Activated CD8-positive, alpha-beta memory T cell treated with anti-CD3 and anti-CD28 coated beads, Interleukin-2, amount 50 U/mL, for 48 hours (primary cell): ENCODE data around the gene ESRRB.
A peak's percentile ranks its signal among the peaks of the same experiment; 100 is the strongest.

Source experiments
- DNase-seq: peaks from one replicate; pipeline ENCODE4 v3.0.0-alpha.2; 2020

Gene ESRRB

DNA sequence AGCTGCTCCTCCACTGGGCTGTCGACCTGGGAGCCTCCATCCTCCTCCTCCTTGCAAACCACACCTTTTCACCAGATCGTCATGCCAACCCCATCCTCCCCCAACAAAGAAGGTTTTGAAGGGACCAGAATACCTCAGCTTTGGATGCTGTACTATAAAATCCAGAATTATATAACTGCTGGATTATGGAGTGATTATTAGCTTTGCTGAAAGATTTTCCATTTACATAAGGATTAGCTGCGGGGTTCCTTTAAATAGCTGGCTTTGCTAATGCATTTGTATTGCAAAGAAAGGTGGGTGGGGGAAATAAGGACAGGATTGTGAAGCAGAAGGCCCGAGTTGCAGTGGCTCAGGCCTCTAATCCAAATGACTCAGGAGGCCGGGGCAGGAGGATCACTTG, 36.6 kb downstream of the ESRRB start:
- no peak for DNase-seq

DNA sequence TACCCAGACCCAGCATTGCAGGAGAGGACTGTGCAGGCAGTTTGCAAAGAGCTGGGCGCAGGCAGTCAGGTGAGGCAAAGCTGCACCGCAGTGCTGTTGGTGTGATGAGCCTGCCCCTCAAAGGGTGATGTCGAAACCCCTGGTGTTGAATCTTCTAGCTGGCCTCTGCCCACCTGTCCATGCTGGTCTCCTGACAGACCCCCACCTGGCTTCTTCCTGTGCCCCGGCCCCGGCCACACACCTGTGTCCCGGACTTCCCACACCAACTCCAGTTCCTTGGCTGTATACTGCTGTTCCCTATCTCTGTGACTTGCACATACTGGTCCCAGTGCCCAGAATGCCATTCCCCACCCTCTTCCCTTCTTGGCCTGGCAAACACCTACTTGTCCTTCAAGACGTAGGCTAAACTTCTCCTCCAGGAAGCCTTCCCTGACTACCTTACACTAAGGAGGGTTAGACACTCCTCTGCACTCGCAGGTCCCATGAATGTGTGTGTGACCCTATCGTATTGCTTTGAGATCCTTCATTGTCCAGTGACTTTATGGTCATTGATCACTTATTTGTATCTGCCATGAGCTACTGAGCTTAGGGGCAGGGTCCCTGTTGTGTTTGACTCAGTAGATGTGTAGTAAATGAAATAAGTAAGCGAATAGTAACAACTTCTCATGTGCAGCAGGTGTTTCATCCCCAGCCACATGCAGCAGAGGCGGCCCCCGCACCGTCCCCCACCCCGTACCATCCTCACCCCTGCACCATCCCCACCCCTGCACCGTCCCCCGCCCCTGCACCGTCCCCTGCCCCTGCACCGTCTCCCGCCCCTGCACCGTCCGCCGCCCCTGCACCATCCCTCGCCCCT, 37.4 kb downstream of the ESRRB start:
- DNase-seq = no peak

DNA sequence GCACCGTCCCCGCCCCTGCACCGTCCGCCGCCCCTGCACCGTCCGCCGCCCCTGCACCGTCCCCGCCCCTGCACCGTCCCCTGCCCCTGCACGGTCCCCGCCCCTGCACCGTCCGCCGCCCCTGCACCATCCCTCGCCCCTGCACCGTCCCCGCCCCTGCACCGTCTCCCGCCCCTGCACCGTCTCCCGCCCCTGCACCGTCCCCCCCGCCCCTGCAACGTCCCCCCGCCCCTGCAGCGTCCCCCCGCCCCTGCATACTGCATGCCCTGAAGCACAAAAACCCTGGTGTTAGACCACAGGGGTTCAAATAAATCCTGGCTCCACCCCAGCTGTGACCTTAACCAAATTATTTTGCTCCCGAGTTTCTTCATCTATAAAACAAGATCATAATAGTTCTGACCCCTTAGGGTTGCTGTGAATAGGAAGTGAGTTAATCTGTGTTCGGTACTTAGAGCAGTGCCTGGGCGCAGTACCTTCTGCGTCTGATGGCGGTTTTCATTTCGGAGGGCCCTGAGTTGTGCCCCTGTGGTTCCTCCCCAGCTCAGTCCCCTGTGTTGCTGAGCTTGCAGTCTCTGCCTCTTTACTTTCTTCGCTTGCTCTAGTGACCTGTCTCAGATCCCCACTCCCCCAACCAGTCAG, 38.1 kb downstream of the ESRRB start:
- no peak for DNase-seq

DNA sequence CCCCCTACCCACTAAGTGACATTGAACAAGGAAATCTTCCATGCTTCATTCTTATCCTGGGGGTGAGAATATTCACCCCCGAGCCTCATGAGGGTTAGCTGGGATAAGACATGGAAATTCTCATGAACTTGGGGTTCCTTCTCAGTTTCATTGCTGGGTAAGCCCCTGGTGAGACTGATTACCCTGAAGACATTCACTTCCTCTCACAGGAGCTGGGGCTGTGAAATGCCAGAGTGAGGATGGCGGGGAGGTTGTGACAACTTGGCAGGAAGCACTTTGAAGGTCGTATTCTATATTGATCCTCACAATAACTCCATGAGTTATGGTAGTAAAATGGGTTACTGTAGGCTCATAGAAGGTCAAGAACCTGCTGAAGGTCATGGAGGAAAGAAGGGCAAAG, 43.5 kb downstream of the ESRRB start:
- DNase-seq = no peak

DNA sequence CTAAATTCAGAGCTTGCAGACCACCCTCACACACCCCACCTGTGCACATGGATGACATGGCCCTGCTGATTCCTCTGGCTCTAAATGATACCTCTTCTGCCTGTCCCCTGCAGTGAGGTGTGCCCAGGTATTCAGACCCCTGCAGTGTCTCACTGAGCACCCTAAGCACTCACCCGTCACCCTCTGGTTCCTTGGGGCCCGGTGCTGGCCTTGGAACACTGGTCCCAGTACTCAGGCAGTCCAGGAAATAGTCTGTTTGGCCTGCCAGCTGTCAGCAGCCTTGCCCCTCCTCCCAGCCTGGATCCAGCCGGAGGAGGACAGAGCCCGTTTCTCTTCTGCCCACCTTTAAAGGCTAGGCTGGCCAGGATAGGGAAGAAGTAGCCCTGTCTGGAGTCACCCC, 44.9 kb downstream of the ESRRB start:
- DNase-seq = no peak

DNA sequence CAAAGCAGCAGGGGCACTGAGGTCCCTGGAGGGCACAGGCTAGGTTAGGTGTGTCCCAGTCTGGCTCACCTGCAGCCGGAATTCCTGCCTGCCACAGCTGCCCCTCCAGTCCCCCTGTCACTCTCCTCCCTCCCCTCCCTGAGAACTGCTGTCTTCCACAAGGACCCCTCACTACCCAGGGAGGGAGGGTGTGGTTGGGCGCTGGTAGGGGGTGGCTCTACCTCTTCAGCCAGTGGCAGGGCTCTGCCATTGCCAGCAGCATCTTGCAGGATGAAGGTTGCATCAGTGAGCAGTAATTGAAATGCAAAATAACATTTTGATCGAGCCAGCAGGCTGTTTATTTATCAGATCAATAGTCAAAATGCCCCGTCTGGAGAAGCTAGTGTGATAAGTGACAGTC, 45.7 kb downstream of the ESRRB start:
- no peak for DNase-seq

DNA sequence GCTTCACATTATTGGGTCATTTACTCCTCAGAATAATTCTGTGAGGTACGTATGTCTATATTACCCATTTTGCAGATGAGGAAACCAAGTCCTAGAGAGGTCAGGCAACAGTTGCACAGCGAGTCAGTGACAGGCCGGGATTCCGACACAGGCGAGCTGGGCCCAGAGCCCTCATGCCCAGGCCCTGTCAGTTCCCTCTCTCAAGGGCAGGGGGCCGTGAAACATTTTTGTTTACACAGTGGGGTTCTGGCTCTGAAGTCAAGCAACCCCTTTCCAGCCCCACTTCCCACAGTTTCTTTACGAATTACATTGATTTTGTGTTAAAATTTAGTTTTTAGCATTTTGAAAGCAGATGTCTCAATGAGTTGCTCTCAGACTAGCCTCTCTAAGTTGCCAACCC, 46.7 kb downstream of the ESRRB start:
- DNase-seq = no peak

DNA sequence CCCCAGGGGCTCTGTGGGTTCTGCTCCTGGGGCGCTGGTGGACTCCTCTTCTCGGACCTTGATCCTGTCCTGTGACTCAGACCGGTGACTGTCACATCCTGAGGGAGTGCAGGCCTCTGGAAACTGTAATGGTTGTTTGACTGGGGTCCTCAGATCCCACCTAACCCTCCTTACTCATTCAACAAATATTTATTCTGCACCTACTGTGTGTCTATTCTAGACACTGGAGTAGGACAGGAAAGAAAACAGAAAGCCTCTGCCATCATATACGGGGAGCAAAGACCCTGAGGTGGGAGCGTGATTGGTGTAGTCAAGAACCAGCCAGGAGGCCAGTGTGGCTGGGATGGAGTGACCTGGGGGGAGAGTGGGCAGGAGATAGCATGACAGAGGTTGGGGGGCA, 47.6 kb downstream of the ESRRB start:
- no peak for DNase-seq

DNA sequence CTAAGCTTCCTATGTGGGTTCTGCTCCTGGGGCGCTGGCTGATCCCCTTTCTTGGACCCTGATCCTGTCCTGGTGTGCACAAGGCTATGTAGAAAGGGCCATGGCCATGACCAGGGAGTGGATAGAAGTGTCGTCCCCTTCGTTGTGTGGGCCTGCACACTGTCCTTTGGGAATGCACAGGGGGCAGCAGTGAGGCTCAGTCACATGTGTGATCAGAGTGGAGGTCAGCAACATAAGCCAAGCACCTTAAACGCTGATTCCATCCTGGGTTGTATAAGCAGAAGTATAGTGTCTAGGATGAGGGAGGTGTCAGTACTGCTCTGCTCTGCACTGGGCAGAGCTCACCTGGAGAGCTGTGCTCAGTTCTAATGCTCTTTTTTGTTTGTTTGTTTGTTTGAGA, 48.4 kb downstream of the ESRRB start:
- no peak for DNase-seq

DNA sequence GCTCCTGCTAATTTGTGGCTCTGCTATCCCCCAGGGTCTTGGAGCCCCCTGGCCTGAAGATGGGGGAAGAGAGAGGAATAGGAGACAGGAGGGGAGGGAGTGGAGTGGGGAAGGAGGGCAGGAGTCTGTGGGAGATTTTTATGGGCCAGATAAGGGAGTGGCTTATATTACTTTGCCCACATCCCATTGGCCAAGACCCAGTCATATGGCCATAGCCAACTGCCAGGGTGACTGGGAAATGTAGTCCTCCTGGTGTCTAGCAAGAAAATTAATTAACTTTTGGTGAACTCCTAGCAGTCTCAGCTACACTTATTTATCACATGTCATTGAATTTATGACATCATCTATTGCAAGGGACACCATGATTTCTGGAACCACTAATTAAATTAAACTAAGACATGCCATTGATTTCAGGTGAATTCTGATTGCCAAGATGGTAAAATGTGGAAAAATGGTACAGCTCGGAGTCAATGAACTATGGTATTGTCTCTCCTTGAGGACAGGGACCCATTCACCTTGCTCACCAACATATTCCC, 50.3 kb downstream of the ESRRB start:
- DNase-seq = no peak

DNA sequence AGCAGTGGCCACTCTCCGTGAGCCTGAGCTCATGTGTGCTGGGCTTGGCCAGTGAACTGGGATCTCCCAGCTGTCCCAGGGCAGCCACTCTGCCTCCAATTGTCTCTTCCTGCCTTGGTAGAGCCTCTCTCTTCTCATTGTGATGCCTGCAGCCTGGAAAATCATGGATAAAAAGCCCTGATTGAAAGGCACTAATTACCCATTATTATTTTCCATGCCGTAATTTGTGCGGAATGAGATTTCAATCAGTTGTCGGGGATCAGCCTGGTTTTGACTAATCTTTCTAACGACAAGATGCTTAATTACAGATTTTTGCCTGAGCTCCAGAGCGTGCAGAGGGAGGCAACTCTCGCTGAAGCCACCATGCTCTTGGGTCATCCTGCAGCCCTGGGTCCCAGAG, 52.7 kb downstream of the ESRRB start:
- no peak for DNase-seq

DNA sequence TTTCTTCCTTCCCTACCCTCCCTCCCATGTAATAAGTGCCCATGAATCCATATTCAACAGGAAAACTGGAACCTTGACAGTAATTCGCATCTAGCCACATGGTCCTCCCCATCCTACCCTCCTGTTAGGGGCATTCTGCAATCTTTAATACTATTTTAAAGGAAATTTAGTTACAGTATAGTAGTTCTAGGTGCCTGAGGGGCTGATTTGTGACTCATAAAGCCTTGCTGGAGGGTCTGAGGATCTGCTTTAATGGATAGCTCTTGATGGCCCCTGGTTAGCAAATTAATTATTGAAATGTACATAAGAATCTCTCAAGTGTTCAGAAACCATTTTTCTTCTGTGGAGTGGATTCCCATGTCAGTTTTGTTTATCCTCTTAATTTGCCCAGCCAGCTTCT, 54.1 kb downstream of the ESRRB start:
- DNase-seq = no peak

DNA sequence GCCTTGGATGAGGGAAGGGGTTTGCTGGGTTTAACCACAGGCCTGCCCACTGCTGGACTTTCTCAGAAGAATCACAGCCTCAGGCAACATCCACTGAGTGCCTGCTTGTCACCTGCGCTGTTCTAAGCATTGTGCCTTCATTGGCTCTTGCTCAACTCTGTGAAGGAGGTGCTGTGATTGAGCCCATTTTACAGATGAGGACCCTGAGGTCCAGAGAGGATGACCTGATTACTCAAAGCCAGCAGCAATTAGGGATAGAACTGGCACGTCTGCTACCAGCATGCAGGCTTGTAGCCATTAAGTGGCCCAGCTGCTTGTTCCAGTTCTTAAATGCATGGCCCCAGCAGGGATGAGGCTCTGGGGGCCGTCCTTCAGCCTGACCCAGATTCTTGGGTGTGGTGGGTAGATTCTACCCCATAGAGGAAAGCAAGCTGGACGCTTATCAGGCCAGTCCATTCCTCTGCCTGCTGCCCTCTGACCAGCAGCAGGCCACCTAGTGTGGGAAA, 54.6 kb downstream of the ESRRB start:
- DNase-seq = no peak

DNA sequence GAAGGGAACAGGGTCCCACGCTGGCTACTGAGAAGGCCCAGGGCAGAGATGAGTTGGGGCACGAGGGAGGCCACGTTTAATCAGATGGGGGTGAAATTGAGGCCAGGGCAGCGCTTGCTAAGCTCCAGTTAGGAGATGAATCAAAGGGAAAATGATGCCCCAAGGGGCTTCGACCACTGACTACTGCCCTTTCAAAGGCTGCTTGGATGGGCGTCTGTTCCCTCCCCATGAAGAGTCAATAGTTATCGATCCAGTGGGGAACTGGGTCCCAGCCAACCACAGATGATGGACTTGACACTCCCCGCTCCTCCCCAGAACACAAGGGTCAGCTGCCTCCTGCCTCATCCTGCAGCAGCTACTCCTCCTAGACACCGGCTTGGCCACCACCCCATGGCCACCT, 55.6 kb downstream of the ESRRB start:
- DNase-seq = no peak

DNA sequence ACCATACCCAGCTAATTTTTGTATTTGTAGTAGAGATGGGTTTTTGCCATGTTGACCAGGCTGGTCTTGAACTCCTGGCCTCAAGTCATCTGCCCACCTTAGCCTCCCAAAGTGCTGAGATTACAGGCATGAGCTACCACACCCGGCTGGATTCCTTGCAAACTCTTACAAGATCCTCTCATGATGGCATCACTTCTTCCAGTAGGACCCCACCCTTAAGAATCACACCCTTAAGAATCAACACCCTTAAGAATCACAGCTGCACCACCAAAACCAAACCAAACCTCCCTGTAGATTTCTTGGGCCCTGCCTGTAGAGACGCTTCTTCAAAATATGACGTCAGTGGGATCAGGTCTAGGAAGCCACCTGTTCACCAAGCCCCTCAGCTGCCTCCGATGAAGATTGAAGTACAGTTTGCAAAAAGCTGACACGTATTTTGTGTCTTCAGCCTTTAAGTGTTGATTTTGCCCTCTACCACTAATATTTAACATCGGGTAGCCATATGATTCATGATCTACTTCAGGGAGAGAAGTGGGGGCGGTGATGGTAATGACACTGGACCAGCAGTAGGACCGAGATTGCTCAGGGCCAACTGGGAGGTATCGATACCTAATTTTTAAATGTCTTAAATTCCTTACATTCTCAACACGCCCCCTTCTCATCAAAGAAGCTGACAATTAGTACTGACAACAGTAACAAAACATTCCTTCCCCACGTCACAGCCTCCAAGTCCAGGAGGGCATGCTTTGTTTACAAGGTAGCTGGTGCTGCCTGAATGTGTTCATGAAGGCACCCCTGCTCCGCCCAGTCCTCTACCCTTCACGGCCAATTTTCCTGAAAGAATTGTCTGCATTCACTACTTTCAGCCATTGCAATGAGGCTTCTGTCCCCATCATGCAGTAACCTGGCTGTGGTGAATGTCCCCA, 57.2 kb downstream of the ESRRB start:
- DNase-seq = no peak

DNA sequence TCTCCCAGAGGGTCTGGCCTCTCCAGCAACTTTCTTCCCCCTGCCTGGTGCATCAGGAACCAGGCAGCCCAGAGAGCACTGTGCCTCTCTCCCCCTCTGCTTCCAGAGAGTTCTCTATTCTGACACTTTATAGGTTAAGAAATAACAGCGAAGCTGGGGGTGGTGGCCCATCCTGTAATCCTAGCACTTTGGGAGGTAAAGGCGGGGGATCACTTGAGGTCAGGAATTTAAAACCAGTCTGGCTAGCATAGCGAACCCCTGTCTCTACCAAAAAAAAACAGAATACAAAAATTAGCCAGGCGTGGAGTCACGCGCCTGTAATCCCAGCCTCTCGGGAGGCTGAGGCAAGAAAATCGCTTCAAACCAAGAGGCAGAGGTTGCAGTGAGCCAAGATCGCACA, 58.3 kb downstream of the ESRRB start:
- DNase-seq = no peak

DNA sequence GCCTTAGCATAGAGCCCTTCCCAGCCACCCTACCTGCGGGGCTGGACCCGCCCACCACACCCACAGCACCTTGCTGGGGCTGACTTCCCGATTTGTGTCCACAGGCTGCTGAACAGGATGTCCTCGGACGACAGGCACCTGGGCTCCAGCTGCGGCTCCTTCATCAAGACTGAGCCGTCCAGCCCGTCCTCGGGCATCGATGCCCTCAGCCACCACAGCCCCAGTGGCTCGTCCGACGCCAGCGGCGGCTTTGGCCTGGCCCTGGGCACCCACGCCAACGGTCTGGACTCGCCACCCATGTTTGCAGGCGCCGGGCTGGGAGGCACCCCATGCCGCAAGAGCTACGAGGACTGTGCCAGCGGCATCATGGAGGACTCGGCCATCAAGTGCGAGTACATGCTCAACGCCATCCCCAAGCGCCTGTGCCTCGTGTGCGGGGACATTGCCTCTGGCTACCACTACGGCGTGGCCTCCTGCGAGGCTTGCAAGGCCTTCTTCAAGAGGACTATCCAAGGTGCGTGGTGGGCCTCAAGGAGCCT, 63.4 kb downstream of the ESRRB start:
- no peak for DNase-seq

DNA sequence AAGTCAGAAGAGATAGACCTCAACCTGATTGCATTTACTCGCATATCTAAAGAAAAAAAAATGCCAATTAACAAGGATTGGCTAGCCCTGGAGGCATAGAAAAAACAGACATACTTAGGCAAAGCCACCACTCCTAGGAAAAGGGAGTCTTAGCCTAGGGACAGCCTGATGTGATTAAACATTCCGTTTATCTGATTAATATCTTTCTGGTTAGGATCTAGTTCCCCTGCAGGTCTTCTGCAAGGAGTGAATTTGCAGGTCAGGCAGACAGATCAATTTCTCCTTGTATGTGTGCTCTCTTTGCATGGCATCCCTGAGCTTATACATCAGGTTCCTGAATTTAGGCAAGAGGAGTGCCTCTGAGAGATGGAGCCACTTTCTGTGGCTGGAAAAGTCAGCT, 70.5 kb downstream of the ESRRB start:
- no peak for DNase-seq

DNA sequence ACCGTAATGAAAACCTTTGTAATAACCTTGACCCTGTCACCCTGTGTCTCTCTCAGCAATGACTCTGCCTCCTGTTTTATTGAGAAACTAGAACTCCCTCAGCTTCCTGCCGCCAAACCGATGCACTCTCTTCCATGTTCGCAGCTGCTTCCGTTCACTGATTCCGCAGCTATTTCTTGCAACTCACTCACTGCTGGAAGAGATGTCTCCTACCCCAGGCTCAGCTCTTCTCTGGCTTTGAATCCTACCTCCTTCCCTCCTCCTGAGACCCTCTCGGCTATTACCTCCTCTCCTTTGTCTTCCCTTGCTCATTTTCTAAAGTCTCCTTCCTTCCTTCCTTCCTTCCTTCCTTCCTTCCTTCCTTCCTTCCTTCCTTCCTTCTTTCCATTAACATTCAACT, 71.0 kb downstream of the ESRRB start:
- DNase-seq = no peak

DNA sequence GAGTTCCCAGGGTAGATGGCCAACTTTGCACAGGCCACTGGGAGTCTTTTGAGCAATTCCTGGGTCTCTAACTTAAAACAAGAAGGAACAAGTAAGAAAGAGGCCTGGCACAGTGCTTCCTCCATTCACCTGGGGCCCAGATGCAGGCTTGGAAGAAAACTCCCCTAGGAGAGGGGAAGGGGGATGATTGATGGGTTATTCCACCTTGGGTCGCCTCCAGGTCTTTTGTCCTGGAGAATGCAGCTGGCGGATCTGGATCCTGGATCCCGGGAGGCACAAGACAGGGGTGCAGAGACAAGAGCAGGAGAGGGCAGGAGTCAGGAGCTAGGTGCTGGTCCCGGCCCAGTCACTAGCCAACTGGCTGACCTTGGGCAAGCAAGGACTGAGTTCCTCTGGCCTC, 74.5 kb downstream of the ESRRB start:
- no peak for DNase-seq

DNA sequence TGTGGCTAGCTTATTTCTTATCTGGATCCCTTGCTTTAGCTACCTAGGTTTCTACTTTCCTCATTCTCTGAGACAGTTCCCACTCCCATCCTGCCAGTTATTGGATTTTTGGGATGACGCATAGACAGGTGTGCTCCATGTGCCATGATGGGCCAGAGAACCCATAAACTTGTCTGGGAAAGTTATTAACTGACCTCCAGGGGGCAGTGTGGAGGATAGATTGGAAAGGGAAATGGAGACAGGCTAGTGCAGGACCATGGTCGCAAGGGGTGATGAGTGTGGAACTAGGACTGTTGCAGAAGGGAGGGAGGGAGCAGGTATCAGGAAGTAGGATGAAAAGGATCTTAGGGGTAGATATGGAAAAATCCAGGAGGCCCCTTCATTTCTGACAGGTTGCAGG, 80.3 kb downstream of the ESRRB start:
- peak; percentile 68 for DNase-seq

DNA sequence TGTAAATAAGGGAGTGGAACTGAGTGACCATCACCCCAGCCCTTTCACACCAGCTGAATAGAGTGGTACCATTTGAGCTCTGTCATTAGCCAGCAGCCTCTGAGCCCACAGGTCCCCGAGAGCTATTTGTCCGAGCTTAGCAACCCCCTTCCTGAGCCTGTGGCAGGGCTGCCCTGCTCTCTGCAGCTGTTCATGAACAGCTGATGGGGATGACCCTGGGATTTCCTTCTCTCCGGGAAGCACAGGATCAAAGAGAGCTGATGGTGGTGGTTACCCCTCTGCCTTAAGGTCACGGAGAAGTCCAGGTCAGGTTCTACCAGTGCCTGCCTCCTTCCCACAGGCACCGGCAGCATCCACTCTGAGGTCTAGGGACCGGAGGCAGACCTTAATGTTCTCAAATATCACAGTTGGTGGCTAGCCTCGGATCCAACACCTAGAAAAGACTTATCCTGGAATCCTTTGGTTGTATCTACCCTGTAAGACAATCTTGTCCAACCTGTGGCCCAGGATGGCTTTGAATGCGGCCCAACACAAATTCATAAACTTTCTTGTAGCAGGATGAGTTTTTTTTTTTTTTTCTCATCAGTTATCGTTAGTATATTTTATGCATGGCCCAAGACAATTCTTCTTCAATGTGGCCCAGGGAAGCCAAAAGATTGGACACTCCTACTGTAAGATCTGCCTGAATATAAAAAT, 81.1 kb downstream of the ESRRB start:
- no peak for DNase-seq
